ENCODE measurements around the gene CFAP65. TPM values are rescaled to one million over a fixed set of nuclear protein-coding genes. Genes with fewer than 3 reads are reported as not detected.

CFAP65 gene
- total and polyA plus RNA-seq, 2 of the 4 experiments (the other 2 are of a cell fraction) = not detected

- H4K20me1 ChIP-seq (ENCODE audit: insufficient read depth, low read length) = no peaks in the 10 kb centered on the region
- dilution Hi-C loops (cut with HindIII; ENCODE audit: low sequenced_read_pairs, unreplicated experiment) (no loop called here), intact Hi-C loops (cut with micrococcal nuclease) (no loop called here), in situ Hi-C loops (cut with MboI; ENCODE audit: low sequenced_read_pairs) (no loop called here)
- no peak overlapping the region for H3K4me3 ChIP-seq (ENCODE audit: insufficient read depth, low read depth, low read length)
- no peak overlapping the region for H3K56ac ChIP-seq (ENCODE audit: extremely low read depth, insufficient read depth, low read length)
- H3K18ac ChIP-seq (ENCODE audit: low read depth, low read length) = no peak overlapping the region
- H3K27me3 ChIP-seq (ENCODE audit: control insufficient read depth, insufficient read depth, low read length) = peaks cover 70% of the 10 kb centered on the region
- no peak overlapping the region for H4K8ac ChIP-seq (ENCODE audit: low read depth in 2 of 2, low read length in 2 of 2)
- H4K91ac ChIP-seq (ENCODE audit: insufficient read depth, low read depth, low read length) = no peak overlapping the region
- H3K9me1 ChIP-seq (ENCODE audit: insufficient read depth, low read length) = peaks cover 3% of the 10 kb centered on the region; the same call in 1 of the 2 replicates
- H2BK15ac ChIP-seq (ENCODE audit: low read depth, low read length) = no peak overlapping the region
- no peaks in the 10 kb centered on the region for H3K4me1 ChIP-seq (ENCODE audit: control insufficient read depth, insufficient read depth, low read length)
- CTCF ChIA-PET = no interaction called here
- no peak overlapping the region for H2BK120ac ChIP-seq (ENCODE audit: low read depth, low read length)
- H2BK5ac ChIP-seq (ENCODE audit: low read depth, low read length, poor library complexity, severe bottlenecking) = no peak overlapping the region
- H2AK5ac ChIP-seq (ENCODE audit: low read depth, low read length) = no peak overlapping the region
- no peaks in the 10 kb centered on the region for H3K36me3 ChIP-seq (ENCODE audit: control insufficient read depth, insufficient read depth, low read length)
- POLR2A ChIA-PET (ENCODE audit: unreplicated experiment) = no interaction called here
- H3K9ac ChIP-seq (ENCODE audit: low read depth, low read length) = no peak overlapping the region
- ATAC-seq (ENCODE audit: low read depth) (no peak), DNase-seq (no peak)
- H4K5ac ChIP-seq (ENCODE audit: low read depth, low read length) = no peak overlapping the region
- TF ChIP-seq USF2 (IDR thresholded peaks at IDR 0.05; ENCODE audit: low read depth, low read length) (no peak), BHLHE40 (IDR thresholded peaks at IDR 0.05; ENCODE audit: low read depth, low read length) (no peak), FOS (IDR thresholded peaks at IDR 0.05; ENCODE audit: low read depth, low read length) (no peak), RAD21 (IDR thresholded peaks at IDR 0.05; ENCODE audit: low read length) (no peak), MXI1 (IDR thresholded peaks at IDR 0.05; ENCODE audit: borderline replicate concordance, low read depth, low read length) (no peak), CEBPB (IDR thresholded peaks at IDR 0.05; ENCODE audit: low read depth, low read length) (no peak), RFX5 (IDR thresholded peaks at IDR 0.05; ENCODE audit: low read depth, low read length) (no peak), MAFK (IDR thresholded peaks at IDR 0.05; ENCODE audit: low read depth, low read length) (no peak), POLR2A (IDR thresholded peaks at IDR 0.05; ENCODE audit: low read depth, low read length) (no peak), ELK1 (IDR thresholded peaks at IDR 0.05; ENCODE audit: borderline replicate concordance, low read depth, low read length) (no peak), RCOR1 (IDR thresholded peaks at IDR 0.05; ENCODE audit: insufficient replicate concordance, low read length) (no peak), SMC3 (IDR thresholded peaks at IDR 0.05; ENCODE audit: low read depth, low read length) (no peak)
- H3K4me2 ChIP-seq (ENCODE audit: low read depth, low read length) = no peak overlapping the region
- no peak overlapping the region for H2AFZ ChIP-seq (replicated peaks; ENCODE audit: low read length, poor library complexity)
- H3K79me1 ChIP-seq (ENCODE audit: low read depth in 1 of 2, low read length in 2 of 2) = no peaks in the 10 kb centered on the region
- H3K9me3 ChIP-seq (ENCODE audit: control insufficient read depth, insufficient read depth, low read length) = no peaks in the 10 kb centered on the region
- H2AK9ac ChIP-seq (replicated peaks; ENCODE audit: low read depth, low read length, poor library complexity) = no peak overlapping the region
- no TSS peak for BruUV-seq (replicated peaks)
- 80% methylated on average over 3 of the region's 10 CpGs; no CpG with 5 or more reads in 1 of the 2 experiments for WGBS, 2 experiments (ENCODE audit: extremely low coverage in 2 of 2, insufficient read length in 1 of 2)
- H3K14ac ChIP-seq (replicated peaks; ENCODE audit: low read depth, low read length) = no peak overlapping the region
- no peak overlapping the region for H3K23ac ChIP-seq (ENCODE audit: low read depth, low read length)
- no peak overlapping the region for H3K27ac ChIP-seq (ENCODE audit: insufficient read depth, low read length)
- H3K4ac ChIP-seq (ENCODE audit: low read depth, low read length) = no peak overlapping the region
- H2BK20ac ChIP-seq (ENCODE audit: low read depth, low read length) = no peak overlapping the region
Observed at GRCh38 chr2:219018726-219019125, 22.6 kb downstream of the CFAP65 start.

Measured in IMR-90 (cell line).